ENCODE measurements around the gene ADAMTS1. TPM values are rescaled to one million over a fixed set of nuclear protein-coding genes. Genes with fewer than 3 reads are reported as not detected.

The ADAMTS1 gene
- total RNA-seq, 1 donor from 2014 or later, result 480 TPM

- no peak for DNase-seq (ENCODE audit: low spot score)
Observed at GRCh38 chr21:26813426-26813998, 31.7 kb downstream of the ADAMTS1 start.

DNA sequence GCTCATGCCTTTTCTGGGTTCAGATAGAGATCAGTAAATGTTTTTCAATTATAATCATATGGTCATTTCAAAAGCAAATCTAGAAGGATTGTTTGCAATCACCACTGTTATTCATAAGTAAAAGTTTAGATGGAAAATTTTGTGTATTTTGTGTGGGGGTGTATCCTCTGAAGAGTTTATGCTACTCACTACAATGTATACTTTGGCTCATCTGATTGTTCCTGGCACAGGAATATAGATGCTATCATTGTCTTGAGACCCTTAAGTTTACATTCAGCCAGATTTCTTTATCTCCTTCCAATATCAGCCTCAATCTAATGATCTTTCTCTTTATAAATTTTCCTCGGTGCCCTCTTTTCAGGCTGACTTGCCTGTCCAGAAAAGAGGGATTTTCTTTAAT, 33.0 kb downstream of the ADAMTS1 start:
- DNase-seq (ENCODE audit: low spot score), result no peak

DNA sequence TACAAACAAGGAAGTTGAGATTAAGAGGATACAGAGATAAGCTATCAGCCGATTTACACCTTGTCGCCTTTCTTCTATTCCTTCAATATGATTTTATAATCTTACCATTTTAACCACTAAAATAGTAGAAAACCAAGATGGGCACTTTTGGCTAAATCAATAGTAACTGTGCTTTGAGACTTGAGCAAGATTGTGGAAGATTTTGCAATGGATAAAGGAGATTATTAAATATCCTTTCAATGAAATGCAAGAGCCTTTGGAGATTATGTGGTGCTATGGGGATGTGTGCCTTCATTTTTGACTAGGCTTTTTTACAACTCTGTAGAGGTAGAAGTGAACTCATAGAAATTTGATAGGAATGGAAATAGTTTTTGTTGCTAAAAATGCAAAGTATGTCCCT, 33.7 kb downstream of the ADAMTS1 start:
- DNase-seq (ENCODE audit: low spot score), result no peak

- DNase-seq (ENCODE audit: low spot score), result no peak
Observed at GRCh38 chr21:26810676-26811415, 34.4 kb downstream of the ADAMTS1 start.

- DNase-seq (ENCODE audit: low spot score), result no peak
Observed at GRCh38 chr21:26810266-26810665, 34.9 kb downstream of the ADAMTS1 start.

DNA sequence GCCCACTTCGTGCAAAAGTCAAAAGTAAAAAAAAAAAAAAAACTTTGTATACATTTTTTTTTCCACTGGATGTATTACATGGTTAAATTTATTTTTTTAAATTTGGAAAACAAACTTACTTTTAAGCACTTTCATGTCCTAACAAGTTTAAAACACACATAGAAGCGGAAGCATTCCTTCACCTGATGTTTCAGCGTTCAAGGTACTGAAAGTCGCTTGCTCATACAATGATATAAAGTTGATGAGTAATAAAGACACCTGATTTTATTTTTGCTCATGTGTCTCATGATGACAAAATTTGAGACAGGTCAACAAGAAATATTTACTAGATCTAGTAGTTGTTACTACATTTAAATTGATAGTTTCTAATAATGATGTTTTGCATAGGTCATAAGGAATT, 35.5 kb downstream of the ADAMTS1 start:
- DNase-seq (ENCODE audit: low spot score), result no peak

GRCh38 chr21:26806801-26807295, 38.4 kb downstream of the ADAMTS1 start:
- DNase-seq (ENCODE audit: low spot score), result no peak

GRCh38 chr21:26804895-26805609, 40.2 kb downstream of the ADAMTS1 start:
- DNase-seq (ENCODE audit: low spot score), result no peak

DNA sequence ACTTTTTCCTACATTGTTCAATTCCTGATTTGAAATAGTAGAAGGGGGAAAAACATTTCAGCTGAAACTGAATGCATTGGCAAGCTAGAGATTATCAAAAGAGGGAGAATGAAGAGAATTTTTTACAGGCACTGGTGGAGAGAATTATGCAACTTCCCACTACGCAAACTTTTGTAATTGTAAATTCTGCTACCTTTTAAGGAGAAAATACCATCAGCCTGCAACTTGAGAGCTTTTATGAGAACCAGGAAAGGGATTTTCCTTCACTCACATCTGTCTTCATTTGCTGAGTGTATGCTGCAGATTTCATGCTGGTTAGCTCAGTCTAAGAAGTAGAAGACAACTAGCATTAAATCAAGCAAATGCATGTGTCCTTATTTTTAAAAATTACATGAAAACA, 43.7 kb downstream of the ADAMTS1 start:
- DNase-seq (ENCODE audit: low spot score), result no peak

DNA sequence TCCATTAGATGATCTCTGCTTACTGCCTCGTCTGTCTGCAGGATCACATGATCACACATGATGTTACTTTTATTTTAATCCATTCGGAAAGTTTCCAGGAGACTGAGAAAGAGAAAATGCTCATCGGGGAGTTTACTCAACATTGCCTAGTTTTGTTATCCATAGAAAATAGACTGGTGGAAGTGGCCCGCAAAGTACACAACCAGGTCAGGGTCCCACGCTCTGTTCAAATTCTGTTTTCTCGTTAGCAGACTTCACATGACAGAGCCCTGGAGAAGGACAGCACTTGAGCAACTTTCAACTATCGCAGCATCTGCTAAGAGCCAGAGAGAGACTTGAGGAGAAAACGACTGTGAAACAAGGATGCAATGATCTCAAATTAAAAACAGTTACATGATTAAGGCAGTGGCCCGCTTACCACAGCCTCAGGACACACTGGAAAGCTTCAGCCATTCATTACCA, 44.2 kb downstream of the ADAMTS1 start:
- DNase-seq (ENCODE audit: low spot score), result no peak

DNA sequence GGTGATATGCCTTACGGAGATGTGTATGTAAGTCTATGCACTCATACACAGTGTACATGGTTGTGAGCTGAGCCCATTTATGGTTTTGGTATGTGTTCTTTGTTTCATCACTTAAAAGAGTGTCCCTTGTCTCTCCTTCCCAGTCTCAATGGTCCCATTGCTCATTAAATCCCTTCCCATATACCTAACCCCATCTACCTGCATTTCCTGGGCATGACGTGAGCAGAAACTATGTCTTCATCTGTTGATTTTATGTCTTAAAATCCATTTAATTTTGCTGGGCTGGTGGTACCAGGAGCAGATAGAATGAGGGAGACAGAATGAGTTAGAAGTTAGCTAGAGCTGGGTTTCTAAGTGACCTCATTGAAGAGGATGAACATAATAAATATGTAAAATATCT, 44.8 kb downstream of the ADAMTS1 start:
- DNase-seq (ENCODE audit: low spot score), result no peak

GRCh38 chr21:26800001-26800400, 45.2 kb downstream of the ADAMTS1 start:
- DNase-seq (ENCODE audit: low spot score), result no peak

DNA sequence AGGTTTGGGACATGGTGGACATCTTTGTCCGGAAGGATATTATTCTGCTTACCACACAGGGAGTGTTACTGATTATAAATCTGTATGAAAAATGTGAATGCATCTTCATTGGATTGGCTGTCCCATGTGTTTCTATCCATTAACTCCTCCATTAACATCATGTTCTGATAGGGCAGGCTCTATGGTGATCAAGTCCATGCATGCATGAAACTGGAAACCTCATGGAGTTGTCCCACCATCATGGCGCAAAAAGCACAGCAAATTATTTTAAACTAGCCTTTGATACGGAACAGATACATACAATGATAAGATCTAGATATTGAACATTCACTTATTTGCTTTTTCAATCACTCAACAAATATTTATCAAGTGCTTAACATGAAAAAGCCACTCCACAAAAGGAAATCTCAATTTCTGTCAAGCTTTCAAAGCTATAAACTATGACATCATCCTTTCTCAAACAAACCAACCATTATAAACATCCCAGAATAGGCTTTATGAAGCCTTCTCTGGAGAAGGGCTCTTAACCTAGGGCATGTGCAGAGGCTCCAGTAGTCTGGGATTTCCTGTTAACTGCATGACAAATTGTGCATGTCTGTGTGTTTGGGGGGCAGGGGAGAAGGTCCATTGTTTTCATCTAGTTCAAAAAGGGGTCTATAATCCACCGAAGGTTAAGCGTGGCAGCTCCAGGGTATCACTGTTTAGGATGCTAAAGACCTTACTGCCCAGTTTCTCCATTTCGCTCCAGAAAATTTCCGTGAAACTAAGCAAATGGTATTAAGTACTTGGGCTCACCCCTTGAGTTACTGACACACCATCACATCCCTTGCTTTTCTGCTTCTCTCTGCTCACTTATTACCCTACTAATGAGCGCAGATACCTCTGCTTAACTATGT, 46.1 kb downstream of the ADAMTS1 start:
- no peak for DNase-seq (ENCODE audit: low spot score)

DNA sequence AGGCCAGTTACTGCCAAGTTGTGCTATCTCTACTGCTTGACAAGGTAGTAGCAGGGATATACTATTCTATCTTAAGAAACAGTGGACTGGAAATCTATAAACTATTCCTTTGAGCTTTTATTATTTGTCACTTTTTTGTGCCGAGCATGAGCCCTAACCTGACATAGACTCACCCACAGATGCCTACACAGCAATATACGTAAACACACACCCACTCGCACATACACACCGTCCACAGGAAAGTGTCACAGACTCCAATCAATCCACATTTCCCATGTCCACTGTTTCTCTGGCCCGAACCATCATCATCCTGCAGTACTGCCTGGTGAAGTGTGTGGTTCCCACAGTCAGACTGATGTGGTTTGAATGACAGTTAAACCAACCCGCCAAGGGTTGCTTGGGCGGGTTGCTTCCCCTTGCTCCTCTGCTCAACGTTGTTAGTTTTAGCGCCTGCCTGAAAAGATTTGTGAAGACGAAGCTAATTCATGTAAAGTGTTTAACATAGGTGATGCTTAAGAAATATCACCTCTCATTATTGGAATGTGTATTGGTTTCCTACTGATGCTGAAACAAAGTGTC, 47.2 kb downstream of the ADAMTS1 start:
- no peak for DNase-seq (ENCODE audit: low spot score)

- no peak for DNase-seq (ENCODE audit: low spot score)
Observed at GRCh38 chr21:26795866-26796329, 49.3 kb downstream of the ADAMTS1 start.

DNA sequence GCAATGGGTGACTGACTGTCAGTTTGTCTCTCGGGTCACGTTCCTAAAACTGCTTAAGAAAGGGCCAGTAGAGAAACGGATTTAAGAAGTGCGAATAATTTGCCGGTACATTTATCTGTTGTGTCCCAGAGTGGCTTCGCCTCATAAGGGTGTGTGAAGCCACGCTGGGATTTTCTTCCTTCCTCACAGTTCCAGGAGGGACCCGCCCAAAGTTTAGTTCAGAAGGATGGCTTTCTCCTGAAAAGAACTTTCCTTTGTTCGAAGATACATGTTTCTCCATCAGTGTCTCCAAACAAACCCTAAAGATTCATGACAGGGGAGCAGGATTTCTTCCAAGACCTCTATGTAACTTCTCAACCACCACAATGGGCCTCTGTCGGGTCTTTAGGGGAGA, 49.8 kb downstream of the ADAMTS1 start:
- DNase-seq (ENCODE audit: low spot score), result no peak

DNA sequence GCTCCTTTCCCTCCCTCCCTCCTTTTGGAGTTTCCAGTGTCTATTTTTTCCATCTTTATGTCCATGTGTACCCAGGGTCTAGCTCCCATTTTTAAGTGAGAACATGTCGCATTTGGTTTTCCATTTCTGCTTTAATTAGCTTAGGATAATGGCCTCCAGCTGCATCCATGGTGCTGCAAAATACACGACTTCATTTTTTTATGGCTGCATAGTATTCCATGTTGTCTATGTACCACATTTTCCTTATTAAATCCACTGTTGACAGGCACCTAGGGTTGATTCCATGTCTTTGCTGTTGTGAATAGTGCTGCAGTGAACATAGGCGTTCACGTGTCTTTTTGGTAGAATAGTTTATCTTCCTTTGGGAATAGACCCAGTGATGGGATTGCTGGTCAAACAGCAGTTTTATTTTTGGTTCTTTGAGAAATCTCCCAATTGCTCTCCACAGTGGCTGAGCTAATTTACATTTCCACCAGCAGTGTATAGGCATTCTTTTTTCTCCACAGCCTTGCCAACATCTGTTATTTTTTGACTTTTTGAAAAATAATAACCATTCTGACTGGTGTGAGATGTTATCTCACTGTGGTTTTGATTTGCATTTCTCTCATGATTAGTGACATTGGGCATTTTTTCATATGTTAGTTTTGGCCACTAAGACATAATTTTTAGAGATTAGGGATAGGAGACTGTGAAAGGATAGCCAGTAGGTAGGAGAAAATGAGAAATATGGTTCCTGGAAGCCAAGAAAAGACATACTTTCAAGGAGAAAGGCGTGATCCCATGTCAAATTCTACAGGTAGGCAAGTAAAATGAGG, 50.4 kb downstream of the ADAMTS1 start:
- DNase-seq (ENCODE audit: low spot score), result no peak

DNA sequence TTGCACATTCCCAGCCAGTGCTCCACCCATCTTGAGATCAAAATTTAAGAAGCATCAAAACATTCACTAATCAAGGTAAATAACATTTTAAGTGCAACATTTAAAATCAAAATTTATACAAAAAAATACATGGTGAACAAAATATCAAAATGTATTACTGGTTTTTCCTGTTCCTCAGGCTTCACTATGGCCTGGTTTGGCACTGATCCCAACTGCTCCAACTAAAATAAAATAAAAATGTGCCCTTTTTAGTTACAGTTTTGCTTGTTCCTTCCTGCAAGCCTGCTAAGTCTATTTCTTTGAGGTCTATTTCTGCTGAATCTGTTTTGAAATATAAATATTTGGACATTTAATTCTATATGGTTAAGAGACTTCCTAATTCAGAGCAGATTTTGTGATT, 54.9 kb downstream of the ADAMTS1 start:
- no peak for DNase-seq (ENCODE audit: low spot score)

DNA sequence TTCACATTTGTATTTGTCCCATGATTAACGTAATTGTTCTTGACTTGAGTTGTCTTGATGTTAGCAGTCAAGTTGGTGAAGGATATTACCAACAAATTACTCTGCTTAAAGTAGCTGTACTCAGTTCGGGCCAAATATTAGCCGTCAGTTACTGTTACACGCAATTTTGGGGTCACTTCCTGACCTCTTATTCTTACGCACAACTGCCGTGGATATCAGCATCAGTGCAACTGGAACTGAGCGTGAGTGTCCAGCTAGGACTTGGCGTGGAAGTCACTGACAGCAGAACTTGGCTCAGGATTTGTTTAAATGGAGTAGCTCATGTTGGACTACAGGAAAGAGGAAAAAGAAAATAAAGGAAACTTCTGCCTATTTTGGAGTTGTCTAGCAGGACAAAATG, 56.4 kb downstream of the ADAMTS1 start:
- no peak for DNase-seq (ENCODE audit: low spot score)

Measured in mesenteric fat pad (tissue), 1 donor.